ENCODE data around the gene ANTKMT.
A peak's percentile ranks its signal among the peaks of the same experiment; 100 is the strongest.

The ANTKMT gene

DNA sequence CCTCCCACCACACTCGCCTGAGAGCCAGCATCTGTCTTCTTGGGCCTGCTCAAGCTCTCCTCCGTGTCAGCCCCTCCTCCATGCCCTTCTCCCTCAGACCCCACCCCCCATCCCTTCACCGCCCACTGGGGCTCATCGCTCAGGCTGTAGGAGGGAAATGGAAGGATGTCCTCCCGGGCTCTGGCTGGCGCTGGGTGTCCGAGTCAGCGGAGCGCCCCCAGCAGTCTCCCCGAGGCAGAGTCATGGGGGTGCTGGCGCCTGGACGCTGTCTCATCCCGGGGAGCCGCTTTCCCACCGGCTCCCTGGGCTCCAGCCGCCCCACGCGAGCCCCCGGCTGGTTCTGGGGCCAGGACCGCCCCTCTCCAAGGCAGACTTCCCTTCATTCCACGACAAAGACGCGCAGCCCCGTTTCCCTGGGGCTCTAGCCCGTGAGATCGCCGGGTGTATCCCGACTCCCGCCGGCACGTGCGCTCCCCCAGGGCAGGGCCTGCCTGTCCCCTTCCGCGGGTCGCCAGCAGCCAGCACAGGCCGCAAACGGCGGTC, 428 bp upstream of the ANTKMT start:
- TF ChIP-seq, protein P1, sequence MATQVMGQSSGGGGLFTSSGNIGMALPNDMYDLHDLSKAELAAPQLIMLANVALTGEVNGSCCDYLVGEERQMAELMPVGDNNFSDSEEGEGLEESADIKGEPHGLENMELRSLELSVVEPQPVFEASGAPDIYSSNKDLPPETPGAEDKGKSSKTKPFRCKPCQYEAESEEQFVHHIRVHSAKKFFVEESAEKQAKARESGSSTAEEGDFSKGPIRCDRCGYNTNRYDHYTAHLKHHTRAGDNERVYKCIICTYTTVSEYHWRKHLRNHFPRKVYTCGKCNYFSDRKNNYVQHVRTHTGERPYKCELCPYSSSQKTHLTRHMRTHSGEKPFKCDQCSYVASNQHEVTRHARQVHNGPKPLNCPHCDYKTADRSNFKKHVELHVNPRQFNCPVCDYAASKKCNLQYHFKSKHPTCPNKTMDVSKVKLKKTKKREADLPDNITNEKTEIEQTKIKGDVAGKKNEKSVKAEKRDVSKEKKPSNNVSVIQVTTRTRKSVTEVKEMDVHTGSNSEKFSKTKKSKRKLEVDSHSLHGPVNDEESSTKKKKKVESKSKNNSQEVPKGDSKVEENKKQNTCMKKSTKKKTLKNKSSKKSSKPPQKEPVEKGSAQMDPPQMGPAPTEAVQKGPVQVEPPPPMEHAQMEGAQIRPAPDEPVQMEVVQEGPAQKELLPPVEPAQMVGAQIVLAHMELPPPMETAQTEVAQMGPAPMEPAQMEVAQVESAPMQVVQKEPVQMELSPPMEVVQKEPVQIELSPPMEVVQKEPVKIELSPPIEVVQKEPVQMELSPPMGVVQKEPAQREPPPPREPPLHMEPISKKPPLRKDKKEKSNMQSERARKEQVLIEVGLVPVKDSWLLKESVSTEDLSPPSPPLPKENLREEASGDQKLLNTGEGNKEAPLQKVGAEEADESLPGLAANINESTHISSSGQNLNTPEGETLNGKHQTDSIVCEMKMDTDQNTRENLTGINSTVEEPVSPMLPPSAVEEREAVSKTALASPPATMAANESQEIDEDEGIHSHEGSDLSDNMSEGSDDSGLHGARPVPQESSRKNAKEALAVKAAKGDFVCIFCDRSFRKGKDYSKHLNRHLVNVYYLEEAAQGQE (IDR thresholded peaks at IDR 0.05; ENCODE audit: insufficient read depth in 1 of 2, low read depth in 2 of 2, low read length in 2 of 2), result no peak
- TF ChIP-seq POLR2AphosphoS5 (IDR thresholded peaks at IDR 0.05; ENCODE audit: low read depth, low read length), result peak; percentile 53
- no peak for TF ChIP-seq FOXP2 (optimal IDR thresholded peaks at IDR 0.05; ENCODE audit: borderline replicate concordance, extremely low read depth, extremely low read length, insufficient read depth)
- TF ChIP-seq TAF1 (IDR thresholded peaks at IDR 0.05; ENCODE audit: borderline replicate concordance, insufficient read depth, low read length), result no peak
- 0 out of 2 replicates have a peak, but pooled peaks have one; percentile 80 for TF ChIP-seq SIN3A (IDR thresholded peaks at IDR 0.05; ENCODE audit: borderline replicate concordance, insufficient read depth, low read length)

DNA sequence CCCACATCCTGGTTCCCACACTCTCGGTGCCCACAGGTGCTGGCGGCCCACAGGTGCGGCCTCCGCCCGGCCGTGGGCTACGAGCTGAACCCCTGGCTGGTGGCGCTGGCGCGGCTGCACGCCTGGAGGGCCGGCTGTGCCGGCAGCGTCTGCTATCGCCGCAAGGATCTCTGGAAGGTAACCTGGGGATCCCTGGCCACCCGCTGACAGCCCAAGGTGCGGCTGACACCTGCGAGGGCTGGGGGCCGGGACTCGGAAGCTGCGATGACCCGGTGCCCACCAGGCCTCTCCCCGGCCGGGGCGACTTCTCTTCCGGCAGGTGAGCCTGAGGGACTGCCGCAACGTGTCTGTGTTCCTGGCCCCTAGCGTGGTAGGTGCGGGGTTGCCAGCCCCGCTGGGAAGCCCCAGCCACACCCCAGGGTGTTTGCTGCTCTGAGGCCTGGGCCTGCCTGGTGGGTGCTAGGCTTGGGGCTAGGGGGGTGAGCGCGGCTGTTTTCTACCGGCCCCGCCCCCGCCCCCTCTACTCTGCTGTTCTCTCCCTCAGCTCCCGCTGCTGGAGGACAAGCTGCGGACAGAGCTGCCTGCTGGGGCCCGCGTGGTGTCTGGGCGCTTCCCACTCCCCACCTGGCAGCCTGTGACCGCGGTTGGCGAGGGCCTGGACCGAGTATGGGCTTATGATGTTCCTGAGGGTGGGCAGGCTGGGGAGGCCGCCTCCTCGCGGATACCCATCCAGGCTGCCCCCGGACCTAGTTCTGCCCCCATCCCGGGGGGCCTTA, 1.0 kb downstream of the ANTKMT start:
- TF ChIP-seq, protein P1 (IDR thresholded peaks at IDR 0.05; ENCODE audit: insufficient read depth in 1 of 2, low read depth in 2 of 2, low read length in 2 of 2), result no peak
- TF ChIP-seq POLR2AphosphoS5 (IDR thresholded peaks at IDR 0.05; ENCODE audit: low read depth, low read length) (no peak), FOXP2 (optimal IDR thresholded peaks at IDR 0.05; ENCODE audit: borderline replicate concordance, extremely low read depth, extremely low read length, insufficient read depth) (no peak), TAF1 (IDR thresholded peaks at IDR 0.05; ENCODE audit: borderline replicate concordance, insufficient read depth, low read length) (no peak), SIN3A (IDR thresholded peaks at IDR 0.05; ENCODE audit: borderline replicate concordance, insufficient read depth, low read length) (no peak)

DNA sequence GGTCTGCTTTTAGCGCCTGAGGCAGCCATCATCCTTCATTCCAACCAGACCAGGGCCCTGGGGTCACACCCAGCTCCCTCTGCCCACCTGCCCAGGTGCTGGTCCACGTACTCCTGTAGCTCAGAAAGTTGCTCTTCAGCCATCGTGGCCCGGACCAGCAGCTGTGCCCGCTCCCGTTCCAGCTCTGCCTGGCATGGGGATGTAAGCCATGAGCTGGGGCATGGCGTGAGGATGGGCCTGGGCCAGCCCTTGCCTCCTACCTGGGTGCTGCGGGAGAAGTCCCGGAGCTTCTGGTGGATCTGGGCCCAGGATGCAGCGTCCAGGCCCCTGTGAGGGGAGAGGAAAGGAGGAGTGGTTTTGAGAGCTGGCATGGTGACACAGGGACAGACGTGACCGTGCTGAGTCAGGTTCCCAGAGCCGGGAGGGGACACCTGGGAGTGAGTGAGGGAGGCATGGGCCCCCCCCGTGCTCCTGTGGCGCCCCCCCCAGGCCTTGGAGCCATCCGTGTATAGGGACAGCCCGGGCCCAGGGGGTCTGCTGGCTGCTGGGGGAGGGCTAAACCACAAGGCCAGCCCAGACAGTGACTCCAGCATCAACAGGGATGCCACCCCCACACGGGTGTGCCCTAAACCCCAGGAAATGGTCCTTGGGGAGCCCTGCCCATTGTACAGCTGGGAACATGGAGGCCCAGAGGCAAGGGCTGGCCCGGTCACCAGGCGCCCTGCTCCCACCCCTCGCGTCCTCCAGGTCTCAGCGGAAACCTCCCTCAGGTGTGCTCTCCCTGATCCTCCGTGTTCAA, 2.1 kb downstream of the ANTKMT start:
- TF ChIP-seq SIN3A (IDR thresholded peaks at IDR 0.05; ENCODE audit: borderline replicate concordance, insufficient read depth, low read length) (no peak), TAF1 (IDR thresholded peaks at IDR 0.05; ENCODE audit: borderline replicate concordance, insufficient read depth, low read length) (no peak), FOXP2 (optimal IDR thresholded peaks at IDR 0.05; ENCODE audit: borderline replicate concordance, extremely low read depth, extremely low read length, insufficient read depth) (no peak), POLR2AphosphoS5 (IDR thresholded peaks at IDR 0.05; ENCODE audit: low read depth, low read length) (no peak)
- TF ChIP-seq, protein P1 (IDR thresholded peaks at IDR 0.05; ENCODE audit: insufficient read depth in 1 of 2, low read depth in 2 of 2, low read length in 2 of 2), result no peak

DNA sequence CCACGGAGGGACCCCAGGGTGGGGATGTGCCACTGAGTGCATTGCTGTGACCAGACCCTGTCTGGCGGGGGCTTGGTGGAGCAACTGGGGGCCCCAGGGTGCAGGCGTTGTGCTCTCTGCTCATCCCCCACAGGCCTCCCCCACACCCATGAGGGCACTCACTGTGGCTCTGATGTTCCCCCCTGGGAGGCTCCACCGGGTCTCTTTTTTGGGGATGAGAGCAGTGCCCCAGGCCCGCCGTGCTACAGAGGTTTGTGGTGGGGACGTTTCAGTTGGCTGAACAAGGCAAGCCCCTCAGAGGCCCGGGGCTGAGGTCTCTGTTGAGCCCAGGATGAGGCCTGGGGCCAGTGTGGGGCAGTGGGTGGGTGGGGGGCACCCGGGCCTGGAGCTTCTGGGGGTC, 2.7 kb downstream of the ANTKMT start:
- TF ChIP-seq SIN3A (IDR thresholded peaks at IDR 0.05; ENCODE audit: borderline replicate concordance, insufficient read depth, low read length) (no peak), TAF1 (IDR thresholded peaks at IDR 0.05; ENCODE audit: borderline replicate concordance, insufficient read depth, low read length) (no peak), FOXP2 (optimal IDR thresholded peaks at IDR 0.05; ENCODE audit: borderline replicate concordance, extremely low read depth, extremely low read length, insufficient read depth) (no peak), POLR2AphosphoS5 (IDR thresholded peaks at IDR 0.05; ENCODE audit: low read depth, low read length) (no peak)
- TF ChIP-seq, protein P1 (IDR thresholded peaks at IDR 0.05; ENCODE audit: insufficient read depth in 1 of 2, low read depth in 2 of 2, low read length in 2 of 2), result no peak
